HS-5 (cell line): ENCODE measurements around the gene SRCAP.
"Not testable (repeated sequence)": the region's sequence is repeated elsewhere in the genome, so short reads cannot be mapped to it uniquely, and the experiment has no call there.

Experiments used
- DNase-seq: peaks from one replicate; pipeline ENCODE4 v3.0.0-alpha.2; 2012; ENCODE audit warnings: low read depth

The SRCAP gene

DNA sequence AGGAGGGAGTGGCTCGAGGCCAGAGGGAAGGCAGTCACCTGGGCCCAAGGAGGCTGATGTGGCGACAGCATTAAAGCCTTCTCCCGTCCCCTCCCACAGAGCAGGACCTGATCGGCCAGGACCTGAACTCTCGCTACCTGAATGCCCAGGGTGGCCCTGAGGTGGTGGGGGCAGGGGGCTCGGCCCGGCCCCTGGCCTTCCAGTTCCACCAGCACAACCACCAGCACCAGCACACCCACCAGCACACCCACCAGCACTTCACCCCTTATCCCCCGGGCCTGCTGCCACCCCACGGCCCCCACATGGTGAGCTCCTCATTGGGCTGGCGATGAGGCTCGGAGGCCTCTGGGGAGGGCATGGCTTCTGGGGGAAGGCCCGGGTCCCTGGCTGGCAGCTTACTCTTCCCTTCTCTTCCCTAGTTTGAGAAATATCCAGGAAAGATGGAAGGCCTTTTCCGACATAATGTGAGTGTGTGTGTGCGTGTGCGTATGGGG lies 34.3 kb upstream of the SRCAP start:
- DNase-seq = no peak

DNA sequence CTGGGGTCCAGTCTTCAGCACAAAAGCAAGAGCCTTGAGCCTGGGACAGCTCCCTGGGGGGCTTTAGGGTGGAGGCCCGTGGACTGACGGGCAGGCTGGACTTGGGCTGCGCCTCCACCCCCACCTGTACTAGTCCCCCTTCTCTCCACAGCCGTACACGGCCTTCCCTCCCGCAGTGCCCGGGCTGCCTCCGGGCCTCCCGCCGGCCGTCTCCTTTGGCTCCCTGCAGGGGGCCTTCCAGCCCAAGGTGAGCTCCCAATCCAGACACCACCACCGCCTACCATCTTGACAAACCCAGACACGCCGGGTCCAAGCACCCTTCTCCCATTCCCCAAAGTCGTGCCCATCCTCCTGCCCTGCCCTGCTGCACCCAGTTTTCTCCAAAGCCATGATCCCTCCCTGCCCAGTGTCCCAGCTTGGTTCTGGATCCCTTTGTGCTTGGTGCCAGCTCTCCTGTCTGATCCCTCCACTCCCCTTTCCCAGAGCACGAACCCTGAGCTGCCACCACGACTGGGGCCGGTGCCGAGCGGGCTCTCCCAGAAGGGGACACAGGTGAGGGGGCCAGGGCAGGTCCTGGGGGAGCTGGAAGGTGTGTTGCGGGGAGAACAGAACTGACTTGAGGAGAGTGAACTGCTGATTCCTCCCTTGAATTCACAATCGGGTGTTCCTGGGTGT lies 33.7 kb upstream of the SRCAP start:
- DNase-seq = no peak

DNA sequence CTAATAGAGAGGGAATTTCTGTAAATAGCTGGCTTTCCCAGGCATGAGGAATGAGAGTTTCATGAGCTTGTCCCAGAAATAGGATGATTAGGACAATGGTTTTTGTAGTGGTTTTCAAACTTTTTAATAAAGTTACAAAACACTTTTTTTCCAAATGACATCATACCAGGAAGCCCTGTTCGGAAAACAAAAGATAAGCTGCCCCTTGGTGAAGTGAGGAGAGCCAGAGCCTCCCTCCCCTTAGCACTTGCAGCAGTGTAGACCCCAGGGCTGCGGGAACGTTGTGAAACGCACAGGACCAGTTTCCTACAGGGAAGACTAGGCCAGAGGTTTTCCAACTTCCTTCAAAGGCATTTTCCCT lies 33.2 kb upstream of the SRCAP start:
- no peak for DNase-seq

DNA sequence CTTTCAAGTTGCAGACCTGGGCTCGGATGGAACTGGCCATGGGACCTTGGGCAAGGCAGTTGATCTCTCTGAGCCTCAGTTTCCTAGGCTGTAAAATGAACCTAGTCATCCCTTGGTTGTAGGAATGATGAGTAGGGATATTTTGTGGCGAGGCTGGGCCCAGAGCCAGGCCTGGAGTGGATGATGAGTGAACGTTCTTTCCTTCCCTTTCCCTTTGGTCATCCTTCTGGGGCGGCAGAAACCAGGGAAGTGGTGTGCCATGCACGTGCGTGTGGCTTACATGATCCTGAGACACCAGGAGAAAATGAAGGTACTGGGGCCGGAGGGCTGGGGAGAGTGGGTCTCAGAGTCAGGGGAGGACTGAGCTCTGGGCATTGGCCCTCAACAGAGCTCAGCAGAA lies 32.3 kb upstream of the SRCAP start:
- no peak for DNase-seq

DNA sequence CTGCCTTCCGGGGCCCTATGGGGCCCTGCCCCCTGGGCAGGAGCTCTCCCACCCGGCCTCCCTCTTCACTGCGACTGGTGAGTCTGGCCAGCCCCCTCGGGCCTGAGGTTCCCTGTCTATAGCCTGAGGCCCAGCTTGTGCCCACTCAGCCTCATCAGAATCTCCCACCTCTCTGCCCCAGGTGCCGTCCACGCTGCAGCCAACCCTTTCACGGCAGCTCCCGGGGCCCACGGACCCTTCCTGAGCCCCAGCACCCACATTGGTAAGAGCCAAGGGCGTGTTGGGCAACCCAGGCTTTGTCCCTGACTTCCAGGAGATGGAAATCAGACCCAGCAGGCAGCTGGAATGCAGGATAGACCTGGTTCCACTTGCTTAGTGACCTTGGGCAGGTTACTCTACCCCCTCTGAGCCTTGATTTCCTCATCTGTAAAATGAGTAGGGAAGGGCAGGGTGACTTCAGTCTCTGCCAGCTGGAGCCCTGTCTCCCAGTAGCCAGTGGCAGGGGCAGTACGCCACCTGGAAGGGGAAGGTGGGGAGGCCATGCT lies 31.5 kb upstream of the SRCAP start:
- no peak for DNase-seq

DNA sequence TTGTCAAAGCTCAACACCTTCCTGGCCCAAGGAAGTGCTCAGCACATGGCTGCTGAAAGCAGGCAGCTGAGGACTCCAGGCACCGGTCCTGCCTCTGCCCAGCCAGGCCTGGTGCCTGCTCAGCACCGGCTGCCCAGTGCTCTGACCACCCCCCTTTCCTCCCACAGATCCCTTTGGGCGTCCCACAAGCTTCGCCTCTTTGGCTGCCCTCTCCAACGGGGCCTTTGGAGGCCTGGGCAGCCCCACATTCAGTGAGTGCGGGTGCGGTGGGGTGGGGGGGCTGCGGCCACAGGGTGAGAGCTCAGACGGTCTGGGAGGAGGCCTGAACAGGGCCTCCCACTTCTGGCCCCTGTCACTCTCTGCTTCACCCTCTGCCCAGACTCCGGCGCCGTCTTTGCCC lies 30.6 kb upstream of the SRCAP start:
- DNase-seq = no peak

DNA sequence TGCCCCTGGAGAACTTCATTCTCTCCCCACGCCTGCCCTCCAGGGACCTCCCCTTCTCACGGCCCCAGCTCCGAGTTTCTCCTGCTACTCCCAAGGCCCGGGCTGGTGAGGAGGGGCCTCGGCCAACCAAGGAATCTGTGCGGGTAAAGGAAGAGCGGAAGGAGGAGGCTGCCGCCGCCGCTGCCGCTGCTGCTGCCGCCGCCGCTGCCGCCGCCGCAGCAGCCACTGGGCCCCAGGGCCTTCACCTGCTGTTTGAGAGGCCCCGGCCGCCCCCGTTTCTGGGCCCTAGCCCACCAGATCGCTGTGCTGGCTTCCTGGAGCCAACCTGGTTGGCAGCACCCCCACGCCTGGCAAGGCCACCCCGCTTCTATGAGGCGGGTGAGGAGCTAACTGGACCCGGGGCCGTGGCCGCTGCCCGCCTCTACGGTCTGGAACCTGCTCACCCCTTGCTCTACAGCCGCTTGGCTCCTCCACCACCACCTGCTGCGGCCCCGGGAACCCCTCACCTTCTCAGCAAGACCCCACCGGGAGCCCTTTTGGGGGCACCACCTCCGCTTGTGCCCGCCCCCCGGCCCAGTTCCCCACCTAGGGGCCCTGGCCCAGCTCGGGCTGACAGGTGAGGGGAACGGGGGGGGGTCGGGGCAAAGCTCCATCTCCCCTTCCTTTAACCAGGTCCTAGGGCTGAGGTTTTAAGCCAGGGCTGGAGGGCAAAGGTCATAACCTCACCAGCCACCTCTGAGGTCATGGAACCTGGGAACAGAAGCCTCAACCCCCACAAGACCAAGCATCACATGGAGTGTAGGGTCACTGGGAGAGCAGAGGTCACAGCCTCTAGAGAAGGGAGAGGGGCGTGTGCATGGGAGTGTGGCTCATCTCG lies 29.7 kb upstream of the SRCAP start:
- DNase-seq = no peak

DNA sequence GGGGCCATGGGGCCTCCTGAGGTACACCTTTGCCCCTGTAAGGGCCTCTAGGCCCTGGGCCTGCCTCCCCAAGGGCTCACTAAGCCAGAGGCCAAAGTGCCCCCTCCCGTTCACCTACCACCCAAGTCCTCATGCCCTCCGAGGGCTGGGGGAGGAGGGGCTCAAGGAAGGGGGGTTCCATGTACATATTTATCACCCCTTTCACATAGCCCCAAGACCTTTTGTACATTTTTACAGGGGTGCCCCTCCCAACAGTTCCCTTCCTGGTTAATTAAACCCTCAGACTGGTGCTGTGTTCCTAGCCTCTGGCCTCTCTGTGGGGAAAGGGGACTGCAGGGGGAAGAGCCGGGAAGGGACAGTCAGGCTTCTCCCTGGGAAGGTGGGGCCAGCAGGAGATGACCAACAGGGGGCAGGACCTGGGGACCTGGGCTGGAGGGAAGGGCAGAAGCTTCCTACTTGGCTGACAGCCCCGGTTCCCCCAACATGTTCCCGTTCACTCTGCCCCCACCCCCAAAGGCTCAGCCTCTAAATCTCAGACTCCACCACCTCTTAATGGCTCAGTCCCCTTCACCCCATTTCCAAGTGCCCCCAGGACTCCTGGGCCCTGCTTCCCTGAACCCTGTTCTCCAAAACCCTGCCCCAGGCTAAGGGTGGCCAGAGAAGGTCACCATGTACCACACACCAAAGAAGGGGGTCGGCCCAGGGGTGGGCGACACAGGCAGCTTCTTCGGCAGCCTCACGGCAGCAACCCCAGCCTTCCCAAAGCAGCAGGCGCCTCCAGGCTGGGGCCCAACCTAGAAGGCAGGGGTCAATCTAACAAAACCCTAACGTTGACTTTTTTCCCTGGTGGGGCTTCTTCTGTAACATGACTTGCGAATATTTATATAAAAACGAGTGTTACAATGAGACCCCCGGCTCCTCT lies 28.8 kb upstream of the SRCAP start:
- DNase-seq = no peak

DNA sequence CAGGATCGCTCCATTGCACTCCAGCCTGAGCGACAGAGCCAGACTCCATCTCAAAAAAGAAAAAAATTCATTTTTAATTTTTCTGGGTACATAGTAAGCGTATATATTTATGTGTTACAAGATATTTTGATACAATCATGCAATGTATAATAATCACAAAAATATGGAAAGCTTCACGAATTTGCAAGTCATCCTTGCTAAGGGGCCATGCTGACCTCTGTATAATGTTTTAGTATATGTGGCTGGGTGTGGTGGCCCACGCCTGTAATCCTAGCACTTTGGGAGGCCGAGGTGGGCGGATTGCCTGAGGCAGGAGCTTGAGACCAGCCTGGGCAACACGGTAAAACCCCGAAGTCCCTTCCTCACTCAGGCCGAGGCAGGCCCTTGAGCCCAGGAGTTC lies 23.8 kb upstream of the SRCAP start:
- DNase-seq = no peak

DNA sequence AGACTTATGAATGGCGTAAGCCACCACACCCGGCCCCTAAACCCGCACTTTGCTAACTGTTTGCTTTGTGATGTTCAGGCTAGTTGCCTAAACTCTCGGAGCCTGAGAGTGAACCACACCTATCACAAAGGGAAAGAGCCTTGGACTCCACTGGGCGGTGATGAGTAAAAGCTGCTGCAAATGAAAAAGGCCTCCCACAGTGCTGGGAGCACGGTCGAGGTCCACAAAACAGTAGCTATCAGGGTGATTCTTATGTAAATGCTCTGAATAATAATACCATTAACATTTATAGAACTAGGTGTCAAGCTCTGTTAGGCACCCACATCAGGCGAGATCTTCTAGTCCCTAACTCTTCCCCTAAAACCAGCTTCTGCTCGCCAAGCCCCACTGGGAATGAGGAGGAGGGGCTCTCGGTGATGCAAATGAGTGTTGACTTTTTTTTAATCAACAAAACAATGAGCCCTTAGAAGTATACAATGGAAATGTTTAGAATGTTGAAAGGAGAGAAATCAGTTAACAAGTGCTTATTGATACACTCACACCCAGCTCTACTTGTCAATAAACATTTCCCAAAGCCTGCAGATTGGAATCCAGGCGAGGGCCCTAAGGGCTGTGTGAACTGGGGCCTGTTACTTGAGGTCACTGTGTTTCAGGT lies 20.9 kb upstream of the SRCAP start:
- DNase-seq = no peak

DNA sequence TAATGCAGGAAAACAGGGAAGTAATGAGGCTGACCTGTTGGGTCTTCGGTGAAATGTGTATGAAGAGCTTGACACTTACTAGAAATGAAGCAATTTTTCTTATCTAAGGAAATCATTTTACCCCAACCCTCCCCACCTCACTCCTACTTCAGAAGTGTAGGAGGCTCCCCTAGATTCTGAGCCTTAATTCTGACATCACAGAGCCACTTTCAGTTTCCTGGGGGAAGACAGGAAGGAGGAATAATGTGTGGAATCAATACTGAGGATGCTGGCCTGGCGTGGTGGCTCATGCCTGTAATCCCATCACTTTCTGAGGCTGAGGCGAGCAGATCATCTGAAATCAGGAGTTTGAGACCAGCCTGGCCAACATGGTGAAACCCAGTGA lies 20.4 kb upstream of the SRCAP start:
- no peak for DNase-seq

DNA sequence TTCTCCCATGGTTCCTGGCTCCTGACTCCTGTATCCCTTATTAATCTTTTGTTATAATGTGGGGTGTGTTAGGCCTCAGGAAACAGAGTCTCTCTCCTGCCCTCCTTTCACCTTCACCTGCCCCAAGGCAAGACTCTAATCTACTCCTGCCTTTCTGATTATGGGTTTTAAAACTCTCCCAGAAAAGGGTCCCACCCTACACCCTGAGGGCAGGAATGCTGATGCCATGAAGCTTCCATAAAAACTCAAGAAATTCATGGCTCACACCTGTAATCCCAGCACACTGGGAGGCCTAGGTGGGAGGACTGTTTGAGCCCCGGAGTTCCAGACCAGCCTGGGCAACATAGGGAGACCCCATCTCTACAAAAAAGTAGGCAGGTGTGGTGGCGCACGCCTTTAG lies 18.6 kb upstream of the SRCAP start:
- no peak for DNase-seq

DNA sequence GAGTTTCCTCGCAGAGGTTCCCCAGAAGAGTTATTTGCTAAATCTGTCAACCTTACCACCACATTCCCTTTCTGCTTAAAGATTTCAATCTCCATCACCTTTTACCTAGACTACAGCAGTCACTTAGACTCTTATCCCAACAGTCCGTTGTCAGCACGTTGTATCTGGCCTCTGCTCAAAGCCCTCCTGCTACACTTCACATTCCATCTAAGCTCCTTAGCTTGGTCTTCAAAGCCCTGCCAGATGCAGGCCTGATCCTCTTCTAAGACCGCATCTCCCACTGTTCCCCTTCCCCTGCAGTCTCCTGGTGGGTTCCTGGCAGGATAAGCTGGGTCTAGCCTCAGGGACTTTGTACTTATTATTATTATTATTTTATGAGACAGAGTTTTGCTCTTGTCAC lies 10.3 kb upstream of the SRCAP start:
- no peak for DNase-seq

DNA sequence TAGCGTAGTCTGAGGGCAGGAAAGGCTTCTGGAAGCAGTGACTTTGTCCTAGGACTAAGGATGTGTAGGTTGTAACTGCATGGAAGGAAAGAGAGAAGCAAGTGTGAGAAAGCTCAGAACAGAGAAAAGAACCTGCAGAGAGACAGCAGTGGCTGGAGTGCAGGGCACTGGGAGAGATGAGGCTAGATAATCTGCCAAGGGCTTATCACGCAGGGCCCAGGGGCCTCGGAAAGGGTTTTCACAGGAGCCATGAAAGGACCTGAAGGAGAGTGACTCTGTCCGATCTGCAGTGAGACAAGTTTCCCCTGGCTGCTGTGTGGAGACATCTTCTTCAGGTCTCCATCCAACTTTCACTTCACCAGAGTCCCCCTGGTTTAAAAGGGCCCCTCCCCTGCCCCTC lies 7.1 kb upstream of the SRCAP start:
- no peak for DNase-seq

DNA sequence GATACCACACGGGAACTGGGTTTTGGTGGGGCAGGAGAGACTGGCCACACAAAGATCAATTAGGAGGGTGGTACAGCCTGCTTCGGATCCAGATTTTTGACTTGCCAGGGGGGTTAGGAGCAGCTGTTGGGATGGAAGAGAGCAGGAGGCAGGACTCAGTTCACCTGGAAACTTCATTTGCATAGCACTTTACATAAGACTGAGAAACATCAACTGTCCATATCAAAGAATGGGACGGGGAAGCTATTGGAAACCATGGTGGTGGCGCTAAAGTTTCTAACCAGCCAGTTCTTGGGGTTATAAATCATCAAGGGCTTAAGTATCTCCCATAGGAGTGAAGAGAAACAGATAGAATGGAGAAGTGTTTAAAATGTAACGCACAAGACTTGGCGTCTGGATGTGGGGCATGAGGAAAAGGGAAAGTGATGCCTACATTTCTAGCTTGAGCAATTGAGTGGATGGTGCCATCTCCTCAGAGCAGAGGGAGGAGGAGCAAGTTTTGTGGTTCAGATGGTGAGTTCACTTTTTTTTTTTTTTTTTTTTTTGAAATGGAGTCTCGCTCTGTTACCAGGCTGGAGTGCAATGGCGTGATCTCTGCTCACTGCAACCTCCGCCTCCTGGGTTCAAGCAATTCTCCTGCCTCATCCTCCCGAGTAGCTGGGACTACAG lies 6.4 kb upstream of the SRCAP start:
- no peak for DNase-seq

DNA sequence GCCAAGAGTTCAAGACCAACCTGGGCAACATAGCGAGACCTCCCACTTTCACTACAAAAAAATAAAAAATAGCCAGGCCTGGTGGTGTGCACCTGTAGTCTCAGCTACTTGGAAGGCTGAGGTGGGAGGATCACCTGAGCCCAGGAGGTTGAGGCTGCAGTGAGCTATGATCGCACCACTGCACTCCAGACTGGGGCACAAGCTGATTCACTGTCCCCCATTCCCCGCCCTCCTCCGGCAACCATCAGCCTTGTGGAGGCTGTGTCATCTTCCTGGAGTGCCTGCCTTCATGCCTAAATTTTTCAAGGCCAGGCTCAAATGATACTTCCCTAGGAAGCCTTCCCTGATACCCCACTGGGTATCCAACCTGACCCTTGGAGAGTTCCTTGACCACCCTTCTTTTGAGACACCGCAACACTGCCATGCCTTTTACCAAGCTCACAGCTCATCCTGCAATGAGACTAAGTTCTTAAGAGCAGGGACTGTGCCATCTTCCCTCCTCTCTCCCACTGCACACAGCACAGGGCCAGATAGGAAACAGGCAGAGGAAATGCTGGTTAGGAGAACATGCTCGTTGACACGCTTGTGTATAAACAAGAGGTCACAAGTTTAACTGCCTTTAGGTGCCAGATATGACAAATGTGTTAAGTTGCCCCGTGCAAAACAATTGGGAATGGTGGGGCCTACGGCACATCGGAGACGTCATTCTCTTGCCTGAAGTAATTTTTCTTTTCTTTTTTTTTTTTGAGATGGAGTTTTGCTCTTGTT lies 3.9 kb upstream of the SRCAP start:
- DNase-seq = no peak

DNA sequence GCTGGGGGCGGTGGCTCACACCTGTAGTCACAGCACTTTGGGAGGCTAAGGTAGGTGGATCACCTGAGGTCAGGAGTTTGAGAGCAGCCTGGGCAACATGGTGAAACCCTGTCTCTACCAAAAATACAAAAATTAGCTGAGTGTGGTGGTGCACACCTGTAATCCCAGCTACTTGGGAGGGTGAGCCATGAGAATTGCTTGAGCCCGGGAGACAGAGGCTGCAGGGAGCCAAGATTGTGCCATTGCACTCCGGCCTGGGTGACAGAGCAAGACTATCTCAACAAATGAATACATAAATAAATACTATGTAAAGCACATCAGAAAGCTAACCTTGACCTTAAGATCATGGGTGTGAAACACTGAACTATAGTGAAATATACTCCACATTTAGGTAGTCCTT lies 2.3 kb upstream of the SRCAP start:
- DNase-seq = not testable (repeated sequence)

DNA sequence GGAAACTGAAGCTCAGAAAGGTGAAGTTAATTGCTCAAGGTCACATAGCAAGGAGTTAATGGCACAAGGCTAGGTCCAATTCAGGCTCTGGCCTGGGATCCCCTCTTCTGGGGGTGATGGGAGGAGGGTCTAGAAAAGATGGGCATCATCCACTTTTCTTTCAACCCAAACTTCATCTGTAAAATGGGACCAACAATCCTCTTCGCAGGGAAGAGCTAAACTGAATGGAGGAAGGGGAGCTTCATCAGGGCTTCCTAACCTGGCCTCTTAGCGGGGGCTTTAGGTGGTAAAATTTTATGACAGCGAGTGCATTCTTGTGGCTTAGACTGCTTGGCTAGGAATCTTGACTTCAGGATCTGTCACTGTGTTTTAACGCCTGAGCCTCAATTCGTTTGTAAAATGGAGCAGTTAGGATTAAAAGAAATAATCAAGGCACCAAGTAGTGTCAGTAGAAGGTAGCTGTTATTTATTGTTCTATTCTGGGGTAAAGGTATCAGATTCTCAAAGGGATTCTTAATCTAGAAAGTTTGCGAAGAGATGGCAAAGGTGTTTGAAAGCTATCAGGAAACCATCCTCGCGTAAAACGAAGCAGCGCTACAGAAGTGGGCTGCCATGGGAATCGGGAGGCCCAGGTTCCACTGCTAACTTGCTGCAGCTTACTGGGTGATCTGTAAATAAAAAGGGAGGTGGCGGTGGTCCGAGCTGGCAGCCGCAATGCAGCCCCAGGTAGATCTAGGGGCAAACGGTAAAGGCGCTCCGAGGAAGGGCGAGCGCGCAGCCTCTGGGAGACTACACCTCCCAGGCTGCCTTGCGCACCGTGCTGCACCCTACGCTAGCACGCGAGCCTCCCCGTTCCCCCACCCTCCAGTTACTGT lies 1.5 kb upstream of the SRCAP start:
- no peak for DNase-seq

DNA sequence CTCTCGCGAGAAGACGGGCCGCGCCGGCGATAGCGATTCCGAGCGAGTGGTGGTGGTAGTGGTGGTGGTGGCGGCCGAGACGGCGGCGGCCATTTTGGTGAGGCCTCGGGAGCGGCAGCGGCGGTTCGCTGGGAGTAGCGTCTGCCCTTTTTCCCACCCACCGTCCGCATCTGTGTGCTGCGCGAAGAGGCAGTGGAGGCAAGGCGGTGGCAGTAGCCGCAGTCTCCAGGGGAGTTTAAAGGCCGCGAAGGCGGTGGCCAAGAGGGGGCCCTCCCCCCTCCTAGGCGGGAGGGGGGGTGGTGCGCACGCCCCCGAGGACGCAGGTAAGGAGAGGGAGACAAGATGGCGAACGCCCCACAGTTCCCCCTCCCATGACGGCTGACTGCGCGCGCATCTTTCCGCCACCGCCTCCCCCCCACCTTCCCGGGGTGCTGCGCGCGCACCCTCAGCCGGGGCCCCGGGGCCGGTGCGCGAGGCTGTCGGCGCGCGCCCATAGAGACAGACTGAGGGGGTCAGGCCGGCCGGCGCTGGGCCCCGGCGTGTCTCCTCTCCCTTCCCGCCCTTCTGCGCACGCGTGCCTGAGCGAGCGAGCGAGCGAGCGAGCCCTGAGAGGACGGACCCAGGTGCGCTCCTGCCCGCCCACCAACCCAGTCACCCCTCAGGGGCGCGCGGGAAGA lies 694 bp upstream of the SRCAP start:
- DNase-seq = peak; percentile 82
